Measurements from ENCODE around the gene NCR1. TPM values are rescaled to one million over a fixed set of nuclear protein-coding genes. Genes with fewer than 3 reads are reported as not detected.

Gene NCR1
- total and polyA plus RNA-seq, 2 of the 8 experiments (the other 6 are each of a cell fraction or from before 2014, with no cell fraction given) = 1.5 to 5.1 TPM

Small RNA genes within 50 kb of the gene (small RNA-seq; reads per million reads assigned to genes)
- gene AC011476.8 (ENCODE audit: insufficient read depth) (not detected), gene RNU6-222P (ENCODE audit: insufficient read depth) (not detected)

Other genes with a start within 250 kb of the NCR1 start
- gene LILRB4, start 243.2 kb upstream of the NCR1 start, total RNA-seq (2021; fragmentation: NEBNext Ultra II Directional; extraction: Animal tissue kit (Norgen Biotek cat#: 25700)) = not detected in 2 replicates
- not detected in 2 replicates for gene LILRB4, start 243.2 kb upstream of the NCR1 start, polyA plus RNA-seq (2011; rRNA removed)
- gene KIR3DL3, start 181.7 kb upstream of the NCR1 start, total RNA-seq (2021; fragmentation: NEBNext Ultra II Directional; extraction: Animal tissue kit (Norgen Biotek cat#: 25700)) = not detected in 2 replicates
- gene KIR3DL3, start 181.7 kb upstream of the NCR1 start, polyA plus RNA-seq (2011; rRNA removed) = not detected in 2 replicates
- gene KIR2DL3, start 167.6 kb upstream of the NCR1 start, total RNA-seq (2021; fragmentation: NEBNext Ultra II Directional; extraction: Animal tissue kit (Norgen Biotek cat#: 25700)) = not detected in 2 replicates
- gene KIR2DL3, start 167.6 kb upstream of the NCR1 start, polyA plus RNA-seq (2011; rRNA removed) = not detected in 2 replicates
- not detected in 2 replicates for gene KIR2DL1, start 136.4 kb upstream of the NCR1 start, total RNA-seq (2021; fragmentation: NEBNext Ultra II Directional; extraction: Animal tissue kit (Norgen Biotek cat#: 25700))
- not detected in 2 replicates for gene KIR2DL1, start 136.4 kb upstream of the NCR1 start, polyA plus RNA-seq (2011; rRNA removed)
- gene KIR2DL4, start 102.5 kb upstream of the NCR1 start, total RNA-seq (2021; fragmentation: NEBNext Ultra II Directional; extraction: Animal tissue kit (Norgen Biotek cat#: 25700)) = not detected in 2 replicates
- gene KIR2DL4, start 102.5 kb upstream of the NCR1 start, polyA plus RNA-seq (2011; rRNA removed) = not detected in 2 replicates
- not detected in 2 replicates for gene KIR3DL1, start 89.7 kb upstream of the NCR1 start, total RNA-seq (2021; fragmentation: NEBNext Ultra II Directional; extraction: Animal tissue kit (Norgen Biotek cat#: 25700))
- gene KIR3DL1, start 89.7 kb upstream of the NCR1 start, polyA plus RNA-seq (2011; rRNA removed) = not detected in 2 replicates
- gene KIR2DS4, start 73.5 kb upstream of the NCR1 start, total RNA-seq (2021; fragmentation: NEBNext Ultra II Directional; extraction: Animal tissue kit (Norgen Biotek cat#: 25700)) = not detected in 2 replicates
- gene KIR2DS4, start 73.5 kb upstream of the NCR1 start, polyA plus RNA-seq (2011; rRNA removed) = not detected in 2 replicates
- gene KIR3DL2, start 55.7 kb upstream of the NCR1 start, total RNA-seq (2021; fragmentation: NEBNext Ultra II Directional; extraction: Animal tissue kit (Norgen Biotek cat#: 25700)) = not detected in 2 replicates
- gene KIR3DL2, start 55.7 kb upstream of the NCR1 start, polyA plus RNA-seq (2011; rRNA removed) = not detected in 2 replicates
- gene FCAR, start 31.9 kb upstream of the NCR1 start, total RNA-seq (2021; fragmentation: NEBNext Ultra II Directional; extraction: Animal tissue kit (Norgen Biotek cat#: 25700)) = not detected in 2 replicates
- not detected in 2 replicates for gene FCAR, start 31.9 kb upstream of the NCR1 start, polyA plus RNA-seq (2011; rRNA removed)
- gene NLRP7, start 41.4 kb downstream of the NCR1 start, total RNA-seq (2021; fragmentation: NEBNext Ultra II Directional; extraction: Animal tissue kit (Norgen Biotek cat#: 25700)) = 0.91 and 0.96 TPM in 2 replicates
- 0.75 and 1.2 TPM in 2 replicates for gene NLRP7, start 41.4 kb downstream of the NCR1 start, polyA plus RNA-seq (2011; rRNA removed)
- gene NLRP2, start 60.2 kb downstream of the NCR1 start, total RNA-seq (2021; fragmentation: NEBNext Ultra II Directional; extraction: Animal tissue kit (Norgen Biotek cat#: 25700)) = 2.5 TPM in 2 replicates
- 0.62 and 0.71 TPM in 2 replicates for gene NLRP2, start 60.2 kb downstream of the NCR1 start, polyA plus RNA-seq (2011; rRNA removed)
- 0.26 TPM in 1 of 2 replicates, not detected in the other for gene GP6, start 132.1 kb downstream of the NCR1 start, total RNA-seq (2021; fragmentation: NEBNext Ultra II Directional; extraction: Animal tissue kit (Norgen Biotek cat#: 25700))
- gene GP6, start 132.1 kb downstream of the NCR1 start, polyA plus RNA-seq (2011; rRNA removed) = 0.18 and 0.42 TPM in 2 replicates
- 29.4 and 31.5 TPM in 2 replicates for gene RDH13, start 157.0 kb downstream of the NCR1 start, total RNA-seq (2021; fragmentation: NEBNext Ultra II Directional; extraction: Animal tissue kit (Norgen Biotek cat#: 25700))
- 15.9 and 20.5 TPM in 2 replicates for gene RDH13, start 157.0 kb downstream of the NCR1 start, polyA plus RNA-seq (2011; rRNA removed)
- 30.2 and 37.0 TPM in 2 replicates for gene EPS8L1, start 169.7 kb downstream of the NCR1 start, total RNA-seq (2021; fragmentation: NEBNext Ultra II Directional; extraction: Animal tissue kit (Norgen Biotek cat#: 25700))
- 19.8 and 33.6 TPM in 2 replicates for gene EPS8L1, start 169.7 kb downstream of the NCR1 start, polyA plus RNA-seq (2011; rRNA removed)
- 71.5 and 88.8 TPM in 2 replicates for gene PPP1R12C, start 211.5 kb downstream of the NCR1 start, total RNA-seq (2021; fragmentation: NEBNext Ultra II Directional; extraction: Animal tissue kit (Norgen Biotek cat#: 25700))
- 31.7 and 49.5 TPM in 2 replicates for gene PPP1R12C, start 211.5 kb downstream of the NCR1 start, polyA plus RNA-seq (2011; rRNA removed)
- gene TNNT1, start 243.1 kb downstream of the NCR1 start, total RNA-seq (2021; fragmentation: NEBNext Ultra II Directional; extraction: Animal tissue kit (Norgen Biotek cat#: 25700)) = 107 and 115 TPM in 2 replicates
- gene TNNT1, start 243.1 kb downstream of the NCR1 start, polyA plus RNA-seq (2011; rRNA removed) = 69.6 and 97.9 TPM in 2 replicates

Data from H1 (cell line).